GM19035 (cell line): Measurements from ENCODE around the gene ANO9.

Experiments used
- ATAC-seq: cut with Tn5 transposase; IDR thresholded peaks from one replicate; pipeline ENCODE4 v1.9.1; 2021; ENCODE audit not compliant: unreplicated experiment

Gene ANO9

GRCh38 chr11:371716-372590, 69.9 kb downstream of the ANO9 start:
- no peak for ATAC-seq

- ATAC-seq: no peak
Observed at GRCh38 chr11:371051-371450, 70.8 kb downstream of the ANO9 start.

GRCh38 chr11:370070-370941, 71.5 kb downstream of the ANO9 start:
- no peak for ATAC-seq

GRCh38 chr11:369336-370018, 72.3 kb downstream of the ANO9 start, which contains the start of gene B4GALNT4:
Gene B4GALNT4, plus strand, starts transcription at chr11:369499. Its CDS starts 305 bp downstream, at chr11:369804.
- no peak for ATAC-seq

GRCh38 chr11:368414-369335, 73.1 kb downstream of the ANO9 start:
- ATAC-seq: no peak

- no peak for ATAC-seq
Observed at GRCh38 chr11:367956-368413, 73.8 kb downstream of the ANO9 start.
